ENCODE measurements around the gene DNMT3A.
A peak's percentile ranks its signal among the peaks of the same experiment; 100 is the strongest.

The DNMT3A gene

DNA sequence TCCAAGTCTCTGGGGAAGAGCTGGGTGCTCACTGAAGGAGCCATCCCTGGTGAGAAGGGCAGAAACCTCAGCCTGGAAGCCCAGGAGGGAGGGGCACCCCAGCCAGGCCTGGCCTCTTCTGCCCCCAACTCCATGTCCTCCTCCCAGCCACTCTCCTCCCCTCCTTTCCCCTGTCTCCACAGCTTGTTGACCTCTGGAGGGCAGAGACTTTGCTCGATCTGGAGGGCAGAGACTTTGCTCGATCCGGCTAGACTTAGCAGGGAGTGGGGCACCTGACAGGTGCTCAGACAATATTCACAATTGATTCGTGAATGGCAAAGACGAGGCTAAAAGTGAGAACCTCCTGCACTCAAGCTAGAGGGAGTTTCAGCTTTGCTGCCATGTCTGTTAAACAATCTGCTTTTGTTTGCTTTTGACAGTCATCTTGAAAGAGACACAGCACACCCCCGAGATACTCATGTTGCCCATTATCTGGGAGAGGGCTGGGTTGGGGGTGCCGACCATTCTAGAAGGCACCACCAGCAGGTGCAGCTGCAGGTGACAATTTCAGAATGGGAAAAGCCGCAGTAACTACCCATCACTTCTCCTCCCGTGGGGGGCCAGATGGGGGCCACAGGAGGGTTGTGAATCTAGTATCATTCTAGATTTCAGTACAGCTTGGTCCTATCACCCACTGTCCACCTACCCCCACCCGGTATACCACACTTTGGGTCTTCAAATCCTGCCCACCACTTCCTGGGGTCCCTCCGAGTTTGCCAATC lies 54.8 kb downstream of the DNMT3A start:
- Histone ChIP-seq H3K9me3 (ENCODE audit: control insufficient read depth, low read length) (no peaks in the 10 kb centered on the region), H3K27ac (ENCODE audit: insufficient read depth, low read length, poor library complexity, severe bottlenecking) (peak overlapping the region; percentile 67), H3K4me1 (ENCODE audit: control insufficient read depth, insufficient read depth, low read length, poor library complexity, severe bottlenecking) (peaks cover 29% of the 10 kb centered on the region), H3K27me3 (replicated peaks; ENCODE audit: control insufficient read depth, insufficient read depth, low read length, poor library complexity, severe bottlenecking) (no peaks in the 10 kb centered on the region), H3K4me3 (ENCODE audit: insufficient read depth, low read depth, low read length, poor library complexity, severe bottlenecking) (no peak overlapping the region), H3K36me3 (ENCODE audit: control insufficient read depth, insufficient read depth, low read length) (peaks cover 10% of the 10 kb centered on the region)
- no peak for DNase-seq

DNA sequence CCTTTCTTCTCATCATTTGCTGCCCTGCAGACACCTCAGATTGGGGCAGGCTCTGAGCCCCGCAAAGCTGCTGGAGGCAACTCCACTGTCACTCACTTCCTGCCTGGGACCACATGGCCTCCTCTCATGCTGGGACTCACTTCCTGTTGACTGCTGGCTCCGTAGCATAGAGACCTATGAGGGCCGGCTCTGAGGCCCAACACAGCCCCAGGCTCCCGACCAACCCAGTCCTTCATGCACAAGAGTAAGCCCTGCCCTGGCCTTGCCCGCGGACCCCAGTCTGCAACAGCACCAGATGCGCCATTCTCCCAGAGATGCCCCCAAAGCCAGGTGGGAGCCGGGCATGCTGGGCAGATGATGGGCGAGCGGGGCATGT lies 55.7 kb downstream of the DNMT3A start:
- peaks cover 18% of the 10 kb centered on the region for H3K36me3 ChIP-seq (ENCODE audit: control insufficient read depth, insufficient read depth, low read length)
- H3K27me3 ChIP-seq (replicated peaks; ENCODE audit: control insufficient read depth, insufficient read depth, low read length, poor library complexity, severe bottlenecking), result no peaks in the 10 kb centered on the region
- H3K27ac ChIP-seq (ENCODE audit: insufficient read depth, low read length, poor library complexity, severe bottlenecking), result peak overlapping the region; percentile 67
- H3K4me3 ChIP-seq (ENCODE audit: insufficient read depth, low read depth, low read length, poor library complexity, severe bottlenecking), result no peak overlapping the region
- no peaks in the 10 kb centered on the region for H3K9me3 ChIP-seq (ENCODE audit: control insufficient read depth, low read length)
- peak; percentile 36 to 54 (median 47) for DNase-seq
- H3K4me1 ChIP-seq (ENCODE audit: control insufficient read depth, insufficient read depth, low read length, poor library complexity, severe bottlenecking), result peaks cover 29% of the 10 kb centered on the region

DNA sequence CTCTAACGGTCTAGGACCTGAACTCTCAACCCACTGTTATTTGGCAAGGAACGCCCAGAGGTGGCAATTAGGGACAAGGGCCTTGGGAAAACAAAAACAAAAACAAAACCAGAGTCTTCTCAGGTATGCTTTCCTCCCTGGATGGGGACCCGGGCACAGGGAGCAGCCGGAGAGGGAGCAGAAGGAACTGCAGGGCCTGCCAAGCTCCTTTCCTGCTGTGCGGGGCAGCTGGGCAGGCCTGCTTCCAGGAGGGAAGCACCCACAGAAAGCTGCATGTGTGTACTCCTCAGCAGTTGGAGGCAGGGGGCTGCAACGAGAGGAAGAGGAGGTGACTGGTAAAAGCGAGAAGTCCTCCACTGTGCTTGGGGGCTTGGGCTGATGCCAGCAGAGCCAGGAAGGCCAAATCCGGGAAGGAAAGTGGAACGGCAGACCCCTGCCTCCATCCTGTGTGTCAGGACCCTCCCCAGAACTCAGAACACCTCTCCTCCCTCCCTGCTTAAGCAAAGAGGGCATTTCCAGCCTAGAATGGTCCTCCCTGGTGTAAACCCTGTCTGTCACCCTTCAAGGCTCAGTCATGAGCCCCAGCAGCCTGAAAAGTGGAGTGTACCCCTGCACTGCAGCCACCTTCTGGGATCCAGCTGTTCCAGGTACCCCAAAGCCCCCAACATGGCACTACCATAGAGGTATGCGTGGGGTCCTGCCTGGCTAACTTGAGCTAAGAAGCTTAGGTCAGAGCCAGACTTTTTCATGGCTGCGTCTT lies 56.3 kb downstream of the DNMT3A start:
- peak overlapping the region; percentile 67 for H3K27ac ChIP-seq (ENCODE audit: insufficient read depth, low read length, poor library complexity, severe bottlenecking)
- peaks cover 29% of the 10 kb centered on the region for H3K4me1 ChIP-seq (ENCODE audit: control insufficient read depth, insufficient read depth, low read length, poor library complexity, severe bottlenecking)
- peaks cover 24% of the 10 kb centered on the region for H3K36me3 ChIP-seq (ENCODE audit: control insufficient read depth, insufficient read depth, low read length)
- DNase-seq, result no peak
- H3K9me3 ChIP-seq (ENCODE audit: control insufficient read depth, low read length), result no peaks in the 10 kb centered on the region
- no peaks in the 10 kb centered on the region for H3K27me3 ChIP-seq (replicated peaks; ENCODE audit: control insufficient read depth, insufficient read depth, low read length, poor library complexity, severe bottlenecking)
- H3K4me3 ChIP-seq (ENCODE audit: insufficient read depth, low read depth, low read length, poor library complexity, severe bottlenecking), result no peak overlapping the region

DNA sequence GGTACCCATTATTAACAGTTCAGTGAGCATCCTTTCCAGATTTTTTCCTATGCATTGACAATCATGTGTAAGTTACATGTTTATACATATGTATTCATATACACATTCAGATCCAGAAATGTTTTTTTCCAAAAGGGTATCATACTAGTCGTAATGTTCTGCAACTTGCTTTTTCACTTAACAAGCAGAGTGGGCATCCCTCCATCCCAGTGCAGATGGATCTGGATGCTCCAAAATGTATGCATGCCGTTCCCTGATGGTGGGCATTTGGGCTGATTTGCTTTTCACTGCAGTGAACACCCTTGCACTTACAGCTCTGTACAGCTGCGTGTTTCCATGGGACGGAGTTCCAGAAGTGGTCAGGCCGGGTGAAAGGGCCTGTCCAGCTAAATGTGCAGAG lies 57.0 kb downstream of the DNMT3A start:
- no peak for DNase-seq
- Histone ChIP-seq H3K9me3 (ENCODE audit: control insufficient read depth, low read length) (no peaks in the 10 kb centered on the region), H3K4me3 (ENCODE audit: insufficient read depth, low read depth, low read length, poor library complexity, severe bottlenecking) (no peak overlapping the region), H3K27me3 (replicated peaks; ENCODE audit: control insufficient read depth, insufficient read depth, low read length, poor library complexity, severe bottlenecking) (no peaks in the 10 kb centered on the region), H3K4me1 (ENCODE audit: control insufficient read depth, insufficient read depth, low read length, poor library complexity, severe bottlenecking) (peaks cover 29% of the 10 kb centered on the region), H3K27ac (ENCODE audit: insufficient read depth, low read length, poor library complexity, severe bottlenecking) (peak overlapping the region; percentile 67), H3K36me3 (ENCODE audit: control insufficient read depth, insufficient read depth, low read length) (peaks cover 25% of the 10 kb centered on the region)

DNA sequence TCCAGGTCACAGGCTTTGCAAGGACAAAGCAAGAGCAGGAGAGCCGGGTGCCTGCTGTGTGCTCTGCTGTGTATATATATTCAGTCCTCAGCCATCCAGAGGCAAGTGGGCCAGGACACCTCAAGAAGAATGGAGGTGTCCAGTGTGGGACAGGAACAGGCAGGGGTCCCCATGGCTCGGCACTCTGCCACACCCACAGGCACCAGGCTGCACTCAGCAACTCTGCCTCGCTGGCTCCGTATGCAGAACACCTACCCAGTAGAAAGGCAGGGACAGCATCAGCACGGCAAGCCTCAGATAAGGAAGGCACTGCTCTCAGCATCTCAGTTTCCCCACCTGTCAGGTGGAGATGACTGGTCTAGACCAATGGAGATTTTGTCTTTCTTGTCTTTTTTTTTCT lies 57.8 kb downstream of the DNMT3A start:
- no peaks in the 10 kb centered on the region for H3K27me3 ChIP-seq (replicated peaks; ENCODE audit: control insufficient read depth, insufficient read depth, low read length, poor library complexity, severe bottlenecking)
- no peak overlapping the region for H3K27ac ChIP-seq (ENCODE audit: insufficient read depth, low read length, poor library complexity, severe bottlenecking)
- peaks cover 25% of the 10 kb centered on the region for H3K36me3 ChIP-seq (ENCODE audit: control insufficient read depth, insufficient read depth, low read length)
- H3K4me3 ChIP-seq (ENCODE audit: insufficient read depth, low read depth, low read length, poor library complexity, severe bottlenecking), result no peak overlapping the region
- H3K9me3 ChIP-seq (ENCODE audit: control insufficient read depth, low read length), result no peaks in the 10 kb centered on the region
- no peak for DNase-seq
- H3K4me1 ChIP-seq (ENCODE audit: control insufficient read depth, insufficient read depth, low read length, poor library complexity, severe bottlenecking), result peaks cover 32% of the 10 kb centered on the region

DNA sequence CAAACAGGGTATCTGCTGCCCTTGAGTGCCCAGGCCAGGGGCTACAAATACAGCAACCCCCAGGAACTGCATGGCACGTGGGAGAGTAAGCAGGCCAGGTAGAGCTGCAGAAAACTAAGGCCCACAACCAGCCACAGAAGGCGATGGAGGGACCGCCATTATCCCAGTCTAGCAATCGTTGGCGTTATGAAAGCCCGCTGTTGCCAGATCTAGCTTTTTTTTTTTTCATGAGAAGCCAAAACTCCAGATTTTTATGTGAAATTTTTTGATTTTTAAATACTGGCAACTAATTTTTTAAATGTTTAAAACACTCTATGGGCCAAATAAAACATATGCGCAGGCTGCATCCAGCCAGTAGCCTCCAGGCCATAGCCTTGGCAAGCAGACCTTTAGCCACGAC lies 59.8 kb downstream of the DNMT3A start:
- peaks cover 40% of the 10 kb centered on the region for H3K4me1 ChIP-seq (ENCODE audit: control insufficient read depth, insufficient read depth, low read length, poor library complexity, severe bottlenecking)
- no peaks in the 10 kb centered on the region for H3K9me3 ChIP-seq (ENCODE audit: control insufficient read depth, low read length)

DNA sequence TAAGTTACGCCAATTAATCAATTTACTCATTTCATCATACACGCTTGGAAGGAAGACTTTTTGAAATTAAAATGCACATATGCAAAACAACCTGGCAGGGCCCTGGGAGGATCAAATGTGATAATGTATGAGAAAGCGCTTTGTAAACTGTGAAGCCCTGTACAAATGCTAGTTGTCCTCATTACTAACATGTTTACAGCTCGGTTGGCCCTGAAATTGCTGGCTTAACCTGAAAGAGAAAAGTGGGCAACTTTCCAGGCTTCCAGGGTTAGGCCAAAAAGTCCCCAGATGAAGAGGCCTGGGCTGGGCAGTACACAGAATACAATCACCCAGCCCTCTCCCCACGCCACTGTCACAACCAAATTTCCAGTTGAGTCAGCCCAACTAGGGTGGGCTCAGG lies 60.2 kb downstream of the DNMT3A start:
- DNase-seq, result no peak
- no peak overlapping the region for H3K27ac ChIP-seq (ENCODE audit: insufficient read depth, low read length, poor library complexity, severe bottlenecking)
- no peaks in the 10 kb centered on the region for H3K27me3 ChIP-seq (replicated peaks; ENCODE audit: control insufficient read depth, insufficient read depth, low read length, poor library complexity, severe bottlenecking)
- H3K4me3 ChIP-seq (ENCODE audit: insufficient read depth, low read depth, low read length, poor library complexity, severe bottlenecking), result no peak overlapping the region
- H3K36me3 ChIP-seq (ENCODE audit: control insufficient read depth, insufficient read depth, low read length), result peaks cover 25% of the 10 kb centered on the region
- H3K9me3 ChIP-seq (ENCODE audit: control insufficient read depth, low read length), result no peaks in the 10 kb centered on the region
- H3K4me1 ChIP-seq (ENCODE audit: control insufficient read depth, insufficient read depth, low read length, poor library complexity, severe bottlenecking), result peaks cover 37% of the 10 kb centered on the region

More for the DNA sequence above, 59.8 kb downstream of the DNMT3A start:
- H3K36me3 ChIP-seq (ENCODE audit: control insufficient read depth, insufficient read depth, low read length), result peaks cover 25% of the 10 kb centered on the region
- DNase-seq, result no peak
- no peak overlapping the region for H3K27ac ChIP-seq (ENCODE audit: insufficient read depth, low read length, poor library complexity, severe bottlenecking)
- no peak overlapping the region for H3K4me3 ChIP-seq (ENCODE audit: insufficient read depth, low read depth, low read length, poor library complexity, severe bottlenecking)
- no peaks in the 10 kb centered on the region for H3K27me3 ChIP-seq (replicated peaks; ENCODE audit: control insufficient read depth, insufficient read depth, low read length, poor library complexity, severe bottlenecking)

DNA sequence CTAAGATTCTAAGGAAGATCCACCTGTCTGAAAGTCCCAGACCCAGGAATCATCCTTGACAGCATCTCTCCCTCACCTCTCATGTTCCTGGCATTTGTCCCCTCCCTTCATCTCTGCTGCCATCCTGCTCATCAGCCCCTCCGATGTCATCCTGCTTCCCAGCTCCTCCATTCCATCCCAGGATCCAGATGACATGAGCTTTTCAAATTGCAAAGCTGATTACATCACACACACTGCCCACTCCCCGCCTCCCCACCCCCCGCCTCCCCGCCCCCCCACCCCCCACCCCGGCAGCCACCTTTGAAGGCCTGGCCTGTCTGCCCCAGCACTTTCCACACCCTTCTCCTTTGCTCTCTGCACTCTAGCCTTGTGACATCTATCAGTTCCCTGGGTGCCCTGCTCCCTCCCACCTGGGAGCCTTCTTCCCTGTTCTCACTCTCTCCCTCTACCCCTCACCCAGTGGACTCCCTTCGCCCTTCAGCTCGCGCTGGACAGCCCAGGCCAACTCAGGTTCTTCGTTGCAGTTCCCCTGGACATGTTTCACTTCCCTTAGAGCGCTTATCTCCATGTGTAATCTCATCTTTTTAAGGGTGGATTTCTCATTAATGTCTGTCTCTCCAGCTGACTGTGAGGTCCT lies 61.6 kb downstream of the DNMT3A start:
- DNase-seq, result no peak
- Histone ChIP-seq H3K27me3 (replicated peaks; ENCODE audit: control insufficient read depth, insufficient read depth, low read length, poor library complexity, severe bottlenecking) (no peaks in the 10 kb centered on the region), H3K4me1 (ENCODE audit: control insufficient read depth, insufficient read depth, low read length, poor library complexity, severe bottlenecking) (peaks cover 37% of the 10 kb centered on the region), H3K4me3 (ENCODE audit: insufficient read depth, low read depth, low read length, poor library complexity, severe bottlenecking) (no peak overlapping the region), H3K9me3 (ENCODE audit: control insufficient read depth, low read length) (no peaks in the 10 kb centered on the region), H3K36me3 (ENCODE audit: control insufficient read depth, insufficient read depth, low read length) (peaks cover 25% of the 10 kb centered on the region), H3K27ac (ENCODE audit: insufficient read depth, low read length, poor library complexity, severe bottlenecking) (no peak overlapping the region)

DNA sequence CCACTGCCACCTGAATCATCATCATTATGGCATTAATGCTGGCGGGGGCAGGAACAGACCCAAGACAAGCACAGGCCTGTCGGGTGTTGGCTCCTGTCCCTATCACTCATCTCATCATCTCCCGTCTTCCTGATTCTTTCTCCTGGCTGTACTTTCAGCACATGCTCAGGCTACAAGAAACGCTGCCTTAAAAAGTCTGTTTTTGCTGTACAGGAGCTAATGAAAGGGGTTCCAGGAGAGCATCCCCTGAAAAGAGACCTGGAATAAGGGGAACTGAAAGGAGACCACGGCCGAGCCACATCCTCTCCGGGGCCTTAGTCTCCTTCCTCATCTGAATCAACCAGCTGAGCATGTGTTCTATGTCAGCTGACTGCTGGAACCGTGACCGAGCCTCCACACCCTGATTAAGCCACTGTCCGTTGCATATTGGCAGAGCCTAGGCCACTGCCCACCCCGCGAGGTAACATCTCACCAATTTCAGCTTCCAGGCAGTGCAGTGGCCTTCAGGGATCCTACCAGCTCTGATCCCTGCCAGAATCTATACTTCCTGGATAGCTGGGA lies 62.6 kb downstream of the DNMT3A start:
- Histone ChIP-seq H3K27ac (ENCODE audit: insufficient read depth, low read length, poor library complexity, severe bottlenecking) (no peak overlapping the region), H3K4me3 (ENCODE audit: insufficient read depth, low read depth, low read length, poor library complexity, severe bottlenecking) (no peak overlapping the region)

More for the DNA sequence above, 62.6 kb downstream of the DNMT3A start:
- peaks cover 25% of the 10 kb centered on the region for H3K36me3 ChIP-seq (ENCODE audit: control insufficient read depth, insufficient read depth, low read length)
- H3K4me1 ChIP-seq (ENCODE audit: control insufficient read depth, insufficient read depth, low read length, poor library complexity, severe bottlenecking), result peaks cover 41% of the 10 kb centered on the region
- no peaks in the 10 kb centered on the region for H3K27me3 ChIP-seq (replicated peaks; ENCODE audit: control insufficient read depth, insufficient read depth, low read length, poor library complexity, severe bottlenecking)
- no peak for DNase-seq
- no peaks in the 10 kb centered on the region for H3K9me3 ChIP-seq (ENCODE audit: control insufficient read depth, low read length)
